ENCODE results near the gene RASGRF2. TPM values are rescaled to one million over a fixed set of nuclear protein-coding genes. Genes with fewer than 3 reads are reported as not detected.

Gene RASGRF2
- total and polyA plus RNA-seq, 9 donors = 0.40 to 0.95 (median 0.61) TPM

DNA sequence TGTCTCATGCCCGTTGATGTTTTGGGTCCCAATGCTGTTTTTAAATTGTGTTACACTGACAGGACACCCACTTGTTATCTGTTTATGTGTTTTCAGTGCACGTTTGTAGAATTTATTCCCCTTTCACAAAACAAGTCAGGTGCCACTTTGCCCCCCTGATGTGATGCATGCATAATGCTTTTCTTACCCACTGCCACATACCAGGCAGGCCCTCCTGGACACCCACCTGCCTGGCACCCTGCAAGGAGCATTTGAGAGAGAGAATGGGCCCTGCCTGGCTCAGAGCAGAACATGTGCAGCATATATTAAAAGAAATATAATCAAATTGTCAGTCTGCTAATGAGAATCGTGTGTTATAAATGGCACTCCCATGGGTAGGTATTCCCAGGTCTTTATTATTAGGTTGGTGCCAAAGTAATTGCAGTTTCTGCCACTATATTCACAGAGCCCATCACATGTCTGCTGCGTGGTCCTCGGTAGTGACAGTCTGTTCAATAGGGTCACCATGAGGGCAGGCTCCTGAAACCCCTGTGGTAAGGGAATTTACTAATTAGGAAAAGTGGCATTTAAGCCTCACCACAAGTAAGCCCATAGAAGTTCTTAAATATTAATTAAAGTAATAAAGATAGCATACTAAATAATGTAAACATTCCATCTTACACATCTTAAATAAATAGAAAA, 220.8 kb downstream of the RASGRF2 start:
- no peak for DNase-seq
- H3K9me3 ChIP-seq (replicated peaks; ENCODE audit: control insufficient read depth, low read depth, low read length) = no peaks in the 10 kb centered on the region
- H3K27me3 ChIP-seq (ENCODE audit: control insufficient read depth, insufficient read depth, low read length) = no peaks in the 10 kb centered on the region
- WGBS (ENCODE audit: insufficient coverage) = no CpG with 5 or more reads among the region's 5 CpGs
- no peaks in the 10 kb centered on the region for H3K36me3 ChIP-seq (ENCODE audit: control insufficient read depth, insufficient read depth, low read length)
- no peak overlapping the region for H3K4me3 ChIP-seq (ENCODE audit: low read length)
- H3K27ac ChIP-seq (ENCODE audit: low read length) = no peak overlapping the region
- H3K4me1 ChIP-seq (ENCODE audit: control insufficient read depth, insufficient read depth, low read length) = peaks cover 4% of the 10 kb centered on the region

DNA sequence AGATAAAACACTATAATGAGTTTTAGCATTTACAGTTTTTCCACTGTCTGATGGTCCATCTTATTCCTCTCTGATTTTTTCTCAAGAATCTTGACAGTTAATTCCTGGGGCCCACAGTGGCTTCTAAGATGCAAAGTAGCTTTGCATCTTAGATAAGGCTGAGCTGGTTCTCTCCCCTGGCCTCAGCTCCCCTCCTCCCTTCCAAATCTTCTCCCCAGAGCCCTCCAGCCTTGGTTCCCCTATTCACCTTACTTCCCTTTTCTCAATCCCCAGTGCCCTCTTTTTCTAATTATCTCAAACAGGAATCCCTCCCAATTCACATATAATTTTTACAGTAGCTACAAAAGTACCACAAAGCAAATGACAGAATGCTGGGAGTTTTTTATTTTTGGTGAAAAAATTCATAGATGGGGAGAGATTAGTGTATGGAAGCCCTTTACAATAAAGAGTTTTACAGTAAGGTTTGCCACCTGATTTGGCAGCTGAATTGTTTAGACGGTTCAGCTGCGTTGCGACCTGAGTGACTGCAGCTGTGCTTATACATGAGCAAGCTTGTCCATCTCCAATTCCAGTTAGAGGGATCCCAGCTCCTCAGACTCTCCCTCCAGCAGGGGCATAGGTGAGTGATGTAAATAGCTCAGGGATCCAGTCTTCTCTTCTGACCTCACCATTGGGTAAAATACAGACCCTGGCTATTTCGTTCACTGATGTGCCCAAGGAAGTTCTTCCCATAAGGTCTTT, 221.6 kb downstream of the RASGRF2 start:
- WGBS (ENCODE audit: insufficient coverage) = 92% methylated on average over 1 of the region's 4 CpGs
- peak; percentile 42 for DNase-seq
- Histone ChIP-seq H3K27me3 (ENCODE audit: control insufficient read depth, insufficient read depth, low read length) (no peaks in the 10 kb centered on the region), H3K27ac (ENCODE audit: low read length) (no peak overlapping the region), H3K4me1 (ENCODE audit: control insufficient read depth, insufficient read depth, low read length) (peaks cover 4% of the 10 kb centered on the region), H3K36me3 (ENCODE audit: control insufficient read depth, insufficient read depth, low read length) (no peaks in the 10 kb centered on the region), H3K4me3 (ENCODE audit: low read length) (no peak overlapping the region), H3K9me3 (replicated peaks; ENCODE audit: control insufficient read depth, low read depth, low read length) (no peaks in the 10 kb centered on the region)

DNA sequence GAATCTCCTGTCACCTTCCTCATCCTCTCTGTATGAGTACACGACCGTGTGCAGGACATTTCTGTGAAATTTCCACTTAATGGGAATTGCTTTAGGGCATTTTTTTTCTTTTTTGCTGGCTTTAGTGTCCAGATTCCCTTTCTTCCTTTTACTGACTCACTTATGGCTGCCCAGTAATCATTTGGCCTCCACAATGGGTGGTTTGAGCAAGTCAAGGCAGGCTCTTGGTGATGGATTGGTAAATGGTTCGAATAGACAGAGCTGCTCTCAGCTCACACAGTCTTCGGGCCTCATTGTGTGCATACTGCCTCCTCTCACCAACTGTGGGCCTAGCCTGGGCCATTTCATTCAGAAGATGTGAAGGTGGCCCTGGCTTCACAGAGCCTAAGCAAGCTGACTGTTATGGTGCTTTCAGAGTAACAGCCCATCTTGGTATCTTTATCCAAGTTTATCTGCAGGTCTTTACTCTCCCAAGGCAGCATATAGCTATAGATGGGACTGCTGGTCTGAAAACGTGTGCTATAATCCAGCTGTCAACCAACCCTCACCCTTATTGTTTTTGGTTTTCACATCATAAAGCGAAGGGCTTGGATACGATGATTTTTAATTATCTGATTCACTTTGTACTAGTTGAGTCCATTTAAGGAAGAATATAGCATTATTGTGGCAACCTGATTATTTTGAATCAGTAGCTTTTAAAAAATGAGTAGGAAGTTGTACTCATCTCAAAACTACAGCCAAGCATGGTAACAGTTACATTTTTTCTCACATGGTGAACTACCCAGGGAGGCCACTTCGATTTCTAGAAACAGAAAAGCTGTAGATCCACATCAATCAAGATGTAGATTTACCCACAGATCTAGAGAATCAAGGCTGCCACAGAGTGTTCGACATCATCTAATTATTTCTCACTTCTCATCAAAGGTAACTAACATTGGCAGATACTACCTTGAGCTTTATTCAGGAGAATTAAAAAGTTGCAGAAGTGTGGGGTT, 222.5 kb downstream of the RASGRF2 start:
- Histone ChIP-seq H3K27me3 (ENCODE audit: control insufficient read depth, insufficient read depth, low read length) (no peaks in the 10 kb centered on the region), H3K36me3 (ENCODE audit: control insufficient read depth, insufficient read depth, low read length) (no peaks in the 10 kb centered on the region), H3K9me3 (replicated peaks; ENCODE audit: control insufficient read depth, low read depth, low read length) (no peaks in the 10 kb centered on the region), H3K27ac (ENCODE audit: low read length) (no peak overlapping the region), H3K4me1 (ENCODE audit: control insufficient read depth, insufficient read depth, low read length) (peaks cover 4% of the 10 kb centered on the region), H3K4me3 (ENCODE audit: low read length) (no peak overlapping the region)
- WGBS (ENCODE audit: insufficient coverage) = 50% methylated on average over 1 of the region's 9 CpGs
- no peak for DNase-seq

DNA sequence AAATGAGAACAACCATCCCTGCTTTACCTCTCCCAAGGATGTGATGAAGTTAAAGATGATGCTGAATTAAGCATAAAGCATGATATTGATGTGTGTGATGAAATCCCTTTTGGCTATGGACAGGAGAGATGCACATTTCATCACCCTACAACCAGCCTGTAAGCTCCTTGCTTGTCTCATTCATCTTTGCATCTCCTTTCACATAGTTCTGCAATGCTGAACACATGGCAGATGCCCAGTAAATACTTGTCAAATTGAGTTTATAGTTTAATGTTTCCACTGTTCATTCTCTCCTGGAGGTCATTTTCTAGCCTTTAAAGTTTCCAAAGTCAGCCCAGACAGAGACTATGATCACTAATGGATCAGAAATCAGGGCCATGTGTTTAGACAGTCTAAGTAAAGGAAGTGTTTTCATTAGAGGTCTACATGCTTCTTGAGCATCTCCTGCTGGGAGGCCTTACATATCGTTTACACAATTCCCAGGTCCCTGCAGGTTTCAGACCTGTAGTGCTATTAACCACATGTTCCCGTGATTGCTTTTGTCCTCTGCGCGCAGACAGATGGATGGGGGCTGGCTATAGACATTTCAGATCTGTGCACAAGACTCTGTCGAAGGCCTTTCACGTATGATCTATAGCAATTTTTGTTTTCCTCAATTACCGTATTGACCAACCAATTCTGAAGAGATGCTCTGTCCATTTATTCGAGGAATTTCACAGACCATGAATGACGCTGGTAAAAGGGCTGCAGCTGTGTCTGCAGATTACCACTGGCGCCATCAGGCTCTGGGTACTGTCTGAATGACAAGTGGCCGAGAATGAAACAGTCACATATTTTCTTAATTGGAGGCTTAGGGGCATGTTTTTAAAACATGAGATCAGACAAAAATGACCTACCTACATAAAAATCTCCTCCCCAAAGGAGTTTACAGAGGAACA, 223.9 kb downstream of the RASGRF2 start:
- Histone ChIP-seq H3K27me3 (ENCODE audit: control insufficient read depth, insufficient read depth, low read length) (no peaks in the 10 kb centered on the region), H3K27ac (ENCODE audit: low read length) (no peak overlapping the region), H3K4me3 (ENCODE audit: low read length) (no peak overlapping the region), H3K36me3 (ENCODE audit: control insufficient read depth, insufficient read depth, low read length) (no peaks in the 10 kb centered on the region), H3K9me3 (replicated peaks; ENCODE audit: control insufficient read depth, low read depth, low read length) (no peaks in the 10 kb centered on the region), H3K4me1 (ENCODE audit: control insufficient read depth, insufficient read depth, low read length) (peaks cover 4% of the 10 kb centered on the region)
- no peak for DNase-seq
- 58% methylated on average over 3 of the region's 11 CpGs for WGBS (ENCODE audit: insufficient coverage)

DNA sequence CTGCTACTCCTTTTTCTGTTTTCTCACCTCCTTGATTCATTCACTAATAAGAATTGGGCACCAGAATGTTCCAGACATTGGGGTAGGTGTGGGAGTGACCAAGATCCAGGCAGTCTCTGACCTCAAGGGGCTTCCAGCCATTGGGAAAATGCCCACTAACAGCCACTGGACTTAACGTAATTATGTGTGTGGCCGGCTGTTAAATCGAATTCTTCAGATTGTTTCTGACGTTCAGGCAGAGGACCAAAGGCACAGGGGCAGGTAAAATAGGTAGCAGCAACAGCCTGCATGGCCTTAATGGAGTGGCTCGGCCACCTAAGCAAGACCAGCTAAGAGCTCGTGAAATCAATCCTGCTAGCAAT, 224.6 kb downstream of the RASGRF2 start:
- WGBS (ENCODE audit: insufficient coverage) = 72% methylated on average over 6 of the region's 6 CpGs
- Histone ChIP-seq H3K27ac (ENCODE audit: low read length) (no peak overlapping the region), H3K4me3 (ENCODE audit: low read length) (no peak overlapping the region), H3K9me3 (replicated peaks; ENCODE audit: control insufficient read depth, low read depth, low read length) (no peaks in the 10 kb centered on the region), H3K27me3 (ENCODE audit: control insufficient read depth, insufficient read depth, low read length) (no peaks in the 10 kb centered on the region), H3K4me1 (ENCODE audit: control insufficient read depth, insufficient read depth, low read length) (peaks cover 4% of the 10 kb centered on the region), H3K36me3 (ENCODE audit: control insufficient read depth, insufficient read depth, low read length) (no peaks in the 10 kb centered on the region)
- DNase-seq = no peak

DNA sequence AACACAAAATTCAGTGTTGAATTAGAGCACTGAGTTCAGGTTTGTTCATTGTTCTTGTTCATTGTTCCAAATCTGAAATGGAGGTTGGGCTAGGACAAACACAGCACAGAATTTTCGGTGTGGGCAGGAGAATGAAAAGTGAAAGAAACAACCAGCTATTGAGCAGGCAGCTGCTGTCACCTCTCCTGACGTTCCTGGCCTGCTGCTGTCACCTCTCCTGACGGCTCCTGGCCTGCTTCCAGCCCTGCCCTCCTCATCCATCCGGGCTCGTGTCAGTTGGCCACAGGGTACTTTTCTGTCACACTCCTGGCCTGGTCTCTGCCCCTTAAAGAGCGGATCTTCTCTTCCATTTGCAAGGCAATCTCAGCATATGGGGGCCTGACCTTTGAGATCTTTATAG, 227.7 kb downstream of the RASGRF2 start:
- no peaks in the 10 kb centered on the region for H3K27me3 ChIP-seq (ENCODE audit: control insufficient read depth, insufficient read depth, low read length)
- H3K4me3 ChIP-seq (ENCODE audit: low read length) = no peak overlapping the region
- H3K9me3 ChIP-seq (replicated peaks; ENCODE audit: control insufficient read depth, low read depth, low read length) = no peaks in the 10 kb centered on the region
- peaks cover 4% of the 10 kb centered on the region for H3K4me1 ChIP-seq (ENCODE audit: control insufficient read depth, insufficient read depth, low read length)
- no peak overlapping the region for H3K27ac ChIP-seq (ENCODE audit: low read length)
- 44% methylated on average over 5 of the region's 6 CpGs for WGBS (ENCODE audit: insufficient coverage)
- DNase-seq = peak; percentile 18
- no peaks in the 10 kb centered on the region for H3K36me3 ChIP-seq (ENCODE audit: control insufficient read depth, insufficient read depth, low read length)

DNA sequence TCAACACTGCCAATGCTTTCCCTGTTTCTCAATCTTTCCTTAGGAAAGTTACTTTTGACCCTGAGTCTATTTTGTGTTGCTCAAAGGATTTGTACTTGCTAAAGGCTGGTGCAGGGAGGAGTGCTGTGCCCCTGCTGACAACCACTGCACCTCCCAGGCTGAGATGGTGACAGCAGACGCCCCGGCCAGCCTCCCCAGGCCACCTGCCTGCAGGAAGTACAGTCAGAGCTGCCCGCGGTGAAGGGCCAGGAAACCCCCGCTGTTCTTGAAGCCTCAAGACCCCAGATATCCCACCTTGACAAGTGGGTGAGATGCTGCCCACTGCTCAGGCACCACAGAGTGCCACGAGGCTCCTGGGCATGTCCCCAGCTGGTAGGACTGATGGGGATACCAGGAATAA, 228.8 kb downstream of the RASGRF2 start:
- Histone ChIP-seq H3K4me1 (ENCODE audit: control insufficient read depth, insufficient read depth, low read length) (peaks cover 4% of the 10 kb centered on the region), H3K27ac (ENCODE audit: low read length) (no peak overlapping the region), H3K4me3 (ENCODE audit: low read length) (no peak overlapping the region), H3K27me3 (ENCODE audit: control insufficient read depth, insufficient read depth, low read length) (peaks cover 2% of the 10 kb centered on the region), H3K9me3 (replicated peaks; ENCODE audit: control insufficient read depth, low read depth, low read length) (no peaks in the 10 kb centered on the region), H3K36me3 (ENCODE audit: control insufficient read depth, insufficient read depth, low read length) (no peaks in the 10 kb centered on the region)
- DNase-seq = no peak
- 70% methylated on average over 6 of the region's 6 CpGs for WGBS (ENCODE audit: insufficient coverage)

DNA sequence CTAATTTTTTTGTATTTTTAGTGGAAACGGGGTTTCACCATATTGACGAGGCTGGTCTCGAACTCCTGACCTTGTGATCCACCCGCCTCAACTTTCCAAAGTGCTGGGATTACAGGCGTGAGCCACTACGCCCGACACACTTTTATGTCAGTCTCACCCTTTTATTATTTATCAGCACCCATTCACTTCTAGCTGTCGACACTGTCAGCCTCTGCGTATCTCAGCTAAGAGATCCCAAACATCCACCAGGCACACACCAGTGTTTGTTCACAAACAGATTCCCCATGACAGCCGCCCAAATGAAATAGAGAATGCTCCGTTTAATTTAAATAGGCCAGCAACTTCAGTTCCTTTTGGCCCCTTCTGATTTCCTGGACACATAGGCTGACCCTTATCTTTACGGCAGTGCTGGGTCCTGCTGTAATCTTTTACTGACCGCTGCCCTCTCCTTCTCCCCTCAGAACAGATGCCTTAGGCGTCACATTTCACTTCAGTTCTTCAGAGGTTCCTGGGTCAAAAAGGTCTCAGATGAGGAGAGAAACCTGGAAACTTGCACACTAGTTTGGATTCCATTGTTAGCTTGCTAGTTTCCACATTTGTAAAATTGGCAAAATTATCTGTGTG, 229.8 kb downstream of the RASGRF2 start:
- peaks cover 5% of the 10 kb centered on the region for H3K4me1 ChIP-seq (ENCODE audit: control insufficient read depth, insufficient read depth, low read length)
- peak; percentile 24 for DNase-seq
- no peaks in the 10 kb centered on the region for H3K9me3 ChIP-seq (replicated peaks; ENCODE audit: control insufficient read depth, low read depth, low read length)
- no peaks in the 10 kb centered on the region for H3K36me3 ChIP-seq (ENCODE audit: control insufficient read depth, insufficient read depth, low read length)
- peaks cover 4% of the 10 kb centered on the region for H3K27me3 ChIP-seq (ENCODE audit: control insufficient read depth, insufficient read depth, low read length)
- 74% methylated on average over 13 of the region's 14 CpGs for WGBS (ENCODE audit: insufficient coverage)
- H3K4me3 ChIP-seq (ENCODE audit: low read length) = no peak overlapping the region
- H3K27ac ChIP-seq (ENCODE audit: low read length) = no peak overlapping the region

DNA sequence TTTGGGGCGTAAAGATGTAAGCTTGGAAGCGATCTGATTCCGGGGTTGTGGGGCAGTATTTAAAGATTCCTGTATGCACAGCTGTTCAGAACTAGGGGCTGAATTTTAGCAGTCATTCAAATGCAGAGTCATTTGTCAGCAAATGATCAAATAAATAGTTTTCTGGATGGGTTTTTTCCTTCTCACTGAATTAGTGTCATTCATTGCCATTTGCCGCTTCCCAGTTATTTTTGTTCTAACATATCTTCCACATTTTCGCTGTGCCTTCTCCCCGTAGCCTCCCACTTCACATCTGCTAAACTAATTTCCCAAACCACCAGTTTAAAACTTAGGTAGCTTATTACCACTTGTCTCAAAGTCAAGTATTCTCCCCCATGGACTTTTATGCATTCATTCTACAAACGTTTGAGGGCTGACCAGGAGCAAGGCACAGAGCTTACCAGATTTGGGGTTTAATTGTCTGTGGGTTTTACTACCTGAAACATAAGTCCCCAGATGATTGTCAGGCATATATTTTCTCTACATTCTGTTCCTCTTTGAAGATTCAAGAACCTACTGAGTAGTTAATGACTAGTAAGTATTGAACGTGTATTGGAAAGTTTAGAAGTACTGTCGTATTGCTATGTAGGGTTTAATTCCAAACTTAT, 231.7 kb downstream of the RASGRF2 start:
- peaks cover 4% of the 10 kb centered on the region for H3K4me1 ChIP-seq (ENCODE audit: control insufficient read depth, insufficient read depth, low read length)
- H3K27me3 ChIP-seq (ENCODE audit: control insufficient read depth, insufficient read depth, low read length) = peaks cover 4% of the 10 kb centered on the region
- no peak overlapping the region for H3K27ac ChIP-seq (ENCODE audit: low read length)
- no peaks in the 10 kb centered on the region for H3K9me3 ChIP-seq (replicated peaks; ENCODE audit: control insufficient read depth, low read depth, low read length)
- DNase-seq = peak; percentile 40
- no peak overlapping the region for H3K4me3 ChIP-seq (ENCODE audit: low read length)
- 31% methylated on average over 5 of the region's 9 CpGs for WGBS (ENCODE audit: insufficient coverage)
- H3K36me3 ChIP-seq (ENCODE audit: control insufficient read depth, insufficient read depth, low read length) = no peaks in the 10 kb centered on the region

Measured in muscle of leg (tissue), 11 donors.